Endothelial cell (in vitro differentiated cells): ENCODE data around the gene QKI. TPM values are rescaled to one million over a fixed set of nuclear protein-coding genes. Genes with fewer than 3 reads are reported as not detected.
A peak's percentile ranks its signal among the peaks of the same experiment; 100 is the strongest.
"Not testable (repeated sequence)": the region's sequence is repeated elsewhere in the genome, so short reads cannot be mapped to it uniquely, and the experiment has no call there.

Source experiments
- DNase-seq: peaks from one replicate; pipeline ENCODE4 v3.0.0; 2021; ENCODE audit warnings: low spot score
- H3K27ac Mint-ChIP-seq: one replicate; pipeline ENCODE4 v1.8.0; 2021; ENCODE audit warnings: mixed read lengths, inconsistent platforms; ENCODE audit not compliant: unreplicated experiment
- H3K27me3 Mint-ChIP-seq: one replicate; pipeline ENCODE4 v1.8.0; 2021; ENCODE audit warnings: mild to moderate bottlenecking, moderate library complexity, mixed read lengths, inconsistent platforms; ENCODE audit not compliant: unreplicated experiment
- H3K36me3 Mint-ChIP-seq: one replicate; pipeline ENCODE4 v1.8.0; 2021; ENCODE audit warnings: mild to moderate bottlenecking, low read depth, mixed read lengths, inconsistent platforms; ENCODE audit not compliant: unreplicated experiment
- H3K4me1 Mint-ChIP-seq: one replicate; pipeline ENCODE4 v1.8.0; 2021; ENCODE audit warnings: mild to moderate bottlenecking, mixed read lengths, inconsistent platforms; ENCODE audit not compliant: unreplicated experiment
- H3K4me3 Mint-ChIP-seq: one replicate; pipeline ENCODE4 v1.8.0; 2021; ENCODE audit warnings: mild to moderate bottlenecking, mixed read lengths, inconsistent platforms; ENCODE audit not compliant: unreplicated experiment
- H3K9me3 Mint-ChIP-seq: one replicate; pipeline ENCODE4 v1.8.0; 2021; ENCODE audit warnings: mixed read lengths, inconsistent platforms; ENCODE audit not compliant: unreplicated experiment
- total RNA-seq: library from RNA; stranded (reverse); fragmentation: NEBNext Ultra II Directional; extraction: Animal tissue kit (Norgen Biotek cat#: 25700); gene quantifications from one replicate; pipeline ENCODE4 v1.2.1, GENCODE V29; 2021; ENCODE audit not compliant: unreplicated experiment
- TF ChIP-seq, protein P1 (sequence below): fragments of 200-600 bp; sonication (generic); IDR thresholded peaks from one replicate; pipeline ENCODE4 v1.5.0; 2021; ENCODE audit warnings: antibody characterized with exemption; ENCODE audit not compliant: unreplicated experiment

QKI gene
- total RNA-seq, 1 donor from 2014 or later = 326 TPM

- no peak overlapping the region for H3K4me3 Mint-ChIP-seq
- DNase-seq = no peak
Measured at GRCh38 chr6:163383912-163384311, 30.6 kb upstream of the QKI start.

GRCh38 chr6:163384510-163384909 is 30.0 kb upstream of the QKI start:
- H3K36me3 Mint-ChIP-seq = peaks cover 5% of the 10 kb centered on the region
- peaks cover 2% of the 10 kb centered on the region for H3K27me3 Mint-ChIP-seq
- DNase-seq = no peak
- no peaks in the 10 kb centered on the region for H3K9me3 Mint-ChIP-seq
- TF ChIP-seq, protein P1, sequence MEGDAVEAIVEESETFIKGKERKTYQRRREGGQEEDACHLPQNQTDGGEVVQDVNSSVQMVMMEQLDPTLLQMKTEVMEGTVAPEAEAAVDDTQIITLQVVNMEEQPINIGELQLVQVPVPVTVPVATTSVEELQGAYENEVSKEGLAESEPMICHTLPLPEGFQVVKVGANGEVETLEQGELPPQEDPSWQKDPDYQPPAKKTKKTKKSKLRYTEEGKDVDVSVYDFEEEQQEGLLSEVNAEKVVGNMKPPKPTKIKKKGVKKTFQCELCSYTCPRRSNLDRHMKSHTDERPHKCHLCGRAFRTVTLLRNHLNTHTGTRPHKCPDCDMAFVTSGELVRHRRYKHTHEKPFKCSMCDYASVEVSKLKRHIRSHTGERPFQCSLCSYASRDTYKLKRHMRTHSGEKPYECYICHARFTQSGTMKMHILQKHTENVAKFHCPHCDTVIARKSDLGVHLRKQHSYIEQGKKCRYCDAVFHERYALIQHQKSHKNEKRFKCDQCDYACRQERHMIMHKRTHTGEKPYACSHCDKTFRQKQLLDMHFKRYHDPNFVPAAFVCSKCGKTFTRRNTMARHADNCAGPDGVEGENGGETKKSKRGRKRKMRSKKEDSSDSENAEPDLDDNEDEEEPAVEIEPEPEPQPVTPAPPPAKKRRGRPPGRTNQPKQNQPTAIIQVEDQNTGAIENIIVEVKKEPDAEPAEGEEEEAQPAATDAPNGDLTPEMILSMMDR = no peak
- H3K4me3 Mint-ChIP-seq = no peak overlapping the region
- H3K4me1 Mint-ChIP-seq = peaks cover 22% of the 10 kb centered on the region
- H3K27ac Mint-ChIP-seq = no peak overlapping the region

More at GRCh38 chr6:163383912-163384311, 30.6 kb upstream of the QKI start:
- H3K27me3 Mint-ChIP-seq = no peaks in the 10 kb centered on the region
- no peak overlapping the region for H3K27ac Mint-ChIP-seq
- peaks cover 5% of the 10 kb centered on the region for H3K36me3 Mint-ChIP-seq
- TF ChIP-seq, protein P1 = no peak
- H3K4me1 Mint-ChIP-seq = peaks cover 24% of the 10 kb centered on the region
- no peaks in the 10 kb centered on the region for H3K9me3 Mint-ChIP-seq

- not testable (repeated sequence) for H3K9me3 Mint-ChIP-seq, H3K27me3 Mint-ChIP-seq, H3K27ac Mint-ChIP-seq, DNase-seq, H3K36me3 Mint-ChIP-seq, H3K4me3 Mint-ChIP-seq
- H3K4me1 Mint-ChIP-seq = peaks cover 22% of the 10 kb centered on the region
Measured at GRCh38 chr6:163385503-163385902, 29.0 kb upstream of the QKI start.

GRCh38 chr6:163386329-163386908 is 28.1 kb upstream of the QKI start:
- TF ChIP-seq, protein P1 = no peak
- peaks cover 5% of the 10 kb centered on the region for H3K36me3 Mint-ChIP-seq
- peak overlapping the region; percentile 54 for H3K27ac Mint-ChIP-seq

DNA sequence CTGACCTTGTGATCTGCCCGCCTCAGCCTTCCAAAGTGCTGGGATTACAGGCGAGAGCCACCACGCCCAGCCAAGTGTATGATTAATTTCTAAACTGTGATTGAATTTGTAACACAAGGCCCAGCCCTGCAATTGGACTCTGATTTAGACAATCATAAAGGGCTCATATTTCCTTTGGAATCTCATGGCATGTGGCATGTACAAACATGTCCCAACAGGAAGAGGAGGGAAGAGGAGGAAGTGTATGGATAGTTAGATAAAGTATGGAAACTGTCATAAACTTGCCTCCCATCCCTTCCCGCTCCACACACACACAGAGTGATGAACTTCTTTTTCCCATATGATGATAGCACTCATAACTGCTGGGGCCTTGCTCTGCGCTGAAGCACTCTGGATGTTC is 27.2 kb upstream of the QKI start:
- peaks cover 22% of the 10 kb centered on the region for H3K4me1 Mint-ChIP-seq
- no peak for DNase-seq
- H3K36me3 Mint-ChIP-seq = peaks cover 5% of the 10 kb centered on the region
- peaks cover 2% of the 10 kb centered on the region for H3K27me3 Mint-ChIP-seq
- H3K9me3 Mint-ChIP-seq = no peaks in the 10 kb centered on the region
- peak overlapping the region; percentile 21 for H3K27ac Mint-ChIP-seq
- TF ChIP-seq, protein P1 = no peak
- no peak overlapping the region for H3K4me3 Mint-ChIP-seq

More at GRCh38 chr6:163386329-163386908, 28.1 kb upstream of the QKI start:
- Mint-ChIP-seq H3K27me3 (peaks cover 2% of the 10 kb centered on the region), H3K9me3 (no peaks in the 10 kb centered on the region), H3K4me1 (peaks cover 22% of the 10 kb centered on the region), H3K4me3 (no peak overlapping the region)
- DNase-seq = no peak
